ENCODE data around the gene MMP28.

The MMP28 gene

DNA sequence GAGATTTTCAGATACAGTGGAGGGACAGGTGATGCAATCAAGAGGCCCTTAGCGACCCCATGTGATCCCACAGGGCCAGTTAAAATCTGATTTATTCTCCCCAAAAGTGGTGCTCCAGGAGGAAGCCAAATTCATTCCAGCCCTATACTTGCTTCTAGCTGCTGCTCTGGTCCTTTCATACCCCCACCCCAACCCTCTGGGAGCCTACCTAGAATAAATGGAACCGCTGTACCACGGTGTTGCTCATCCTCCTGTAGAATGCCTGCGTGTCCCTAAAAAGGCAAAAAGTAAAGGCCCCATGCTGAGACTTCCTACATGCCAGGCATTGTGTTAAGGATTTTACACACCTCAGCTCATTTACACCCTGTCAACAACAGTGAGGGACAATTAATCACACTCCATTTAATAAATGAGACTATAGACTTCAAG is 66.0 kb downstream of the MMP28 start:
- TF ChIP-seq, protein P1, sequence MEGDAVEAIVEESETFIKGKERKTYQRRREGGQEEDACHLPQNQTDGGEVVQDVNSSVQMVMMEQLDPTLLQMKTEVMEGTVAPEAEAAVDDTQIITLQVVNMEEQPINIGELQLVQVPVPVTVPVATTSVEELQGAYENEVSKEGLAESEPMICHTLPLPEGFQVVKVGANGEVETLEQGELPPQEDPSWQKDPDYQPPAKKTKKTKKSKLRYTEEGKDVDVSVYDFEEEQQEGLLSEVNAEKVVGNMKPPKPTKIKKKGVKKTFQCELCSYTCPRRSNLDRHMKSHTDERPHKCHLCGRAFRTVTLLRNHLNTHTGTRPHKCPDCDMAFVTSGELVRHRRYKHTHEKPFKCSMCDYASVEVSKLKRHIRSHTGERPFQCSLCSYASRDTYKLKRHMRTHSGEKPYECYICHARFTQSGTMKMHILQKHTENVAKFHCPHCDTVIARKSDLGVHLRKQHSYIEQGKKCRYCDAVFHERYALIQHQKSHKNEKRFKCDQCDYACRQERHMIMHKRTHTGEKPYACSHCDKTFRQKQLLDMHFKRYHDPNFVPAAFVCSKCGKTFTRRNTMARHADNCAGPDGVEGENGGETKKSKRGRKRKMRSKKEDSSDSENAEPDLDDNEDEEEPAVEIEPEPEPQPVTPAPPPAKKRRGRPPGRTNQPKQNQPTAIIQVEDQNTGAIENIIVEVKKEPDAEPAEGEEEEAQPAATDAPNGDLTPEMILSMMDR (IDR thresholded peaks at IDR 0.05; ENCODE audit: low read length), result no peak
- no peak for TF ChIP-seq EZH2 (IDR thresholded peaks at IDR 0.05; ENCODE audit: borderline replicate concordance, low read length)
- no peaks in the 10 kb centered on the region for H3K9me2 ChIP-seq (ENCODE audit: low read depth, low read length)
- no peaks in the 10 kb centered on the region for H3F3A ChIP-seq (ENCODE audit: insufficient read depth, low read length)
- H3K4me3 ChIP-seq (ENCODE audit: low read depth, low read length, poor library complexity, severe bottlenecking), result no peak overlapping the region
- no peak overlapping the region for H2AFZ ChIP-seq (ENCODE audit: low read length)
- H3K27me3 ChIP-seq (ENCODE audit: insufficient read depth, low read length), result no peaks in the 10 kb centered on the region; the same call in none of the 2 replicates
- peaks cover 19% of the 10 kb centered on the region for H3K4me1 ChIP-seq (ENCODE audit: insufficient read depth, low read length, severe bottlenecking)
- no peaks in the 10 kb centered on the region for H4K20me1 ChIP-seq (ENCODE audit: insufficient read depth, low read length)
- H3K27ac ChIP-seq (ENCODE audit: low read depth, low read length, poor library complexity, severe bottlenecking), result no peak overlapping the region
- no peaks in the 10 kb centered on the region for H3K9me3 ChIP-seq (ENCODE audit: low read length)
- no peak overlapping the region for H3K9ac ChIP-seq (ENCODE audit: low read length)
- no peaks in the 10 kb centered on the region for H3K79me2 ChIP-seq (ENCODE audit: insufficient read depth, low read length)
- H3K4me2 ChIP-seq (ENCODE audit: low read length), result no peak overlapping the region
- peaks cover 14% of the 10 kb centered on the region; the same call in 1 of the 2 replicates for H3K36me3 ChIP-seq (ENCODE audit: insufficient read depth, low read length)

DNA sequence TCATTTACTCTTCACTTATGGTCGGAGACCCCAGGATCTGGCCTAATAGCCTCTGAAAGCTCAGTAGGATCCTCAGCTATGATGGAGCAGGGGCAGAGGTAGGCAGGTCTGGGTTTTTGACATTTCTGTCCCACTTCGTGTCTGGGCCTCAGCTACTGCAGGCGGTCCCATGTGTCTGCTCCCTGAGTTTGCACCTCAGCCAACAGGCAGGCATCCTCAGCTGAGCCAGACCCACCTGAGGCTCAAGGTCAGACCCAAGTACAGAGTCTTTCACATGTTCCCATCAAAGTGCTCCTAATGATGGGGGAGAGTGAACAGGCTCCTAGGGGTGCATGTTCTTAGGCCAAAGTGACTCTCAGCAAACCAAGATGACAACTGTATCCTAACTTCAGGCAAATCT is 66.9 kb downstream of the MMP28 start:
- Histone ChIP-seq H2AFZ (ENCODE audit: low read length) (no peak overlapping the region), H3K9me2 (ENCODE audit: low read depth, low read length) (no peaks in the 10 kb centered on the region), H3K79me2 (ENCODE audit: insufficient read depth, low read length) (no peaks in the 10 kb centered on the region), H3K36me3 (ENCODE audit: insufficient read depth, low read length) (peaks cover 22% of the 10 kb centered on the region; the same call in 1 of the 2 replicates), H3K27me3 (ENCODE audit: insufficient read depth, low read length) (no peaks in the 10 kb centered on the region; the same call in 1 of the 2 replicates), H3K4me1 (ENCODE audit: insufficient read depth, low read length, severe bottlenecking) (peaks cover 19% of the 10 kb centered on the region), H3F3A (ENCODE audit: insufficient read depth, low read length) (no peaks in the 10 kb centered on the region), H3K4me2 (ENCODE audit: low read length) (no peak overlapping the region), H3K9ac (ENCODE audit: low read length) (no peak overlapping the region), H3K27ac (ENCODE audit: low read depth, low read length, poor library complexity, severe bottlenecking) (no peak overlapping the region), H4K20me1 (ENCODE audit: insufficient read depth, low read length) (no peaks in the 10 kb centered on the region), H3K4me3 (ENCODE audit: low read depth, low read length, poor library complexity, severe bottlenecking) (no peak overlapping the region), H3K9me3 (ENCODE audit: low read length) (no peaks in the 10 kb centered on the region)
- TF ChIP-seq EZH2 (IDR thresholded peaks at IDR 0.05; ENCODE audit: borderline replicate concordance, low read length), result no peak
- TF ChIP-seq, protein P1 (IDR thresholded peaks at IDR 0.05; ENCODE audit: low read length), result no peak

DNA sequence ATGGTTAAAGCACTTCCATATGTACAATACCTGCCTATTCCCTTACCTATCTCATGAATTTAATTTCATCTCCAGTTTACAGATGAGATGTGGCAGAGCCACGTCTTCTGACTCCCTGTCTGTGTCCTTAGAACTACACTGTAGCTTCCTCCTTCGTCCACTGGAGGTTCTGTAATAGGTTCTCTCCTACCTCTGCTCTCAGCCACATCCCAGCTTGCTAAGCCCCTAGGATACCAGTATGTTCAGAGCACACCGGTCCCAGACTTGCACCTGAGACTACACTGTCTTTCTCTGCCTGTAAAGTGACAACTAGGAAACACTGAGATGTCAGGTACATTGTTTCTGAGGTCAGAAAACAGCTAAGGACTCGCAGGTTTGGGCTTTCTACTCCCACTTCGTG is 67.8 kb downstream of the MMP28 start:
- no peak for TF ChIP-seq EZH2 (IDR thresholded peaks at IDR 0.05; ENCODE audit: borderline replicate concordance, low read length)
- TF ChIP-seq, protein P1 (IDR thresholded peaks at IDR 0.05; ENCODE audit: low read length), result no peak
- Histone ChIP-seq H3K79me2 (ENCODE audit: insufficient read depth, low read length) (no peaks in the 10 kb centered on the region), H3K27me3 (ENCODE audit: insufficient read depth, low read length) (no peaks in the 10 kb centered on the region), H3K27ac (ENCODE audit: low read depth, low read length, poor library complexity, severe bottlenecking) (no peak overlapping the region), H3K9ac (ENCODE audit: low read length) (no peak overlapping the region), H3K9me2 (ENCODE audit: low read depth, low read length) (no peaks in the 10 kb centered on the region), H3K9me3 (ENCODE audit: low read length) (no peaks in the 10 kb centered on the region), H2AFZ (ENCODE audit: low read length) (no peak overlapping the region), H3F3A (ENCODE audit: insufficient read depth, low read length) (no peaks in the 10 kb centered on the region), H3K36me3 (ENCODE audit: insufficient read depth, low read length) (peaks cover 24% of the 10 kb centered on the region; the same call in 1 of the 2 replicates), H4K20me1 (ENCODE audit: insufficient read depth, low read length) (no peaks in the 10 kb centered on the region), H3K4me1 (ENCODE audit: insufficient read depth, low read length, severe bottlenecking) (peaks cover 19% of the 10 kb centered on the region), H3K4me2 (ENCODE audit: low read length) (no peak overlapping the region; the same call in 1 of the 2 replicates), H3K4me3 (ENCODE audit: low read depth, low read length, poor library complexity, severe bottlenecking) (no peak overlapping the region)
